ENCODE data around the gene BHMT2.

BHMT2 gene

DNA sequence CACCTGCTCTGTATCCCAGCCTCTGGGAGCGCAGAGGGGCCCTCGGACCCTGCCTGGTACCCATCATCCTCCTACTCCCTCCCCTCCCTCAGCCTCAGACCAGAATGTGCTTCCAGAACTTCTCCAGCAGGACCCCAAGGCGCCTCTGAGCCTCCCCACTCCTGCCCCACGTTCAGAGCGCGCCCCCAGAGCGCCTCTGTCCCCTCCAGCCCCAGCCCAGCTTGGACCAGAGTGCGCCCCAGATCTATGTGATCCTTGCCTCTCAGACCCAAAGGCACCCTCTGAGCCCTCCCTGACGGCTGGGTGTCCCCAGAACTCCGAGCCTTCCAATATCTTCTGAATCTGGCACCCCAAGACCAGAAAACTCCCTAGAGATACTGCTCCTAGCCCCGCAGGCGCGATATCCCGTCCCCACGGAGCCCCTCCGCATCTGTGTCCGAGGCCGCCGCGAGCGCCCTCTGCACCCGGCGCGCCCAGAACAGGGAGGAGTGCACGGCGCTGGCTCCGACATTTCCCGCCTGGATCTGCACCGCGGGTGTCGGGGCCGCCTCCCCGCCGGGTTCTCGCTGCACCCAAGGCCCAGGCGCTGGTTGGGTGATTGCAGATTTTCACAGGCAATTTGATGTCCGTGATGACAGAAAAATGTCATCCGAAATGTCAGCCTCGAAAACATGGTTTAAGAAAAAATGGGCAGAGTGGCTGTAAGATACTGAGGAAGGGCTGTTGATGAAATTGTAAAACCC, 42.6 kb downstream of the BHMT2 start:
- in situ Hi-C loops (cut with HindIII; ENCODE audit: low sequenced_read_pairs) = no loop called here

GRCh38 chr5:79112703-79113058, 43.1 kb downstream of the BHMT2 start:
- in situ Hi-C loops (cut with HindIII; ENCODE audit: low sequenced_read_pairs) = no loop called here

DNA sequence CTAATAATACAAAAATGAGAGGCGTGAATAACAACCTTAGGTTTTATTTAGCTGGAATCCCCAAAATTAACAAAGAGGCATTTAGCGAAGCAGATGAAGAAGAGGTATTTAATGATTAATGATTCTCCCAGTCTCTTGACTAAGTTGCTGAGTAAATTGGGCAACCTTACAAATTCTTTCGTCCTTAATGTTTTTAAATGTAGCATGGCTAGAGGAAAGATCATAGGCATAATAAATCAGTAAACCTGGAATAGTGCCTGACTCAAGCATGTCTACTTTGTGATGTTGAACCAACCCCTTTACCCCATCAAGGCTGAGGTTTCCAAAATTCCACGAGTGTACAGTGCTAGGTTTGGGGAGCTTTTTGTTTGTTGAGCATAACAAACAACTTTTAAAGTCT, 49.9 kb downstream of the BHMT2 start:
- in situ Hi-C loops (cut with HindIII; ENCODE audit: low sequenced_read_pairs) = no loop called here

DNA sequence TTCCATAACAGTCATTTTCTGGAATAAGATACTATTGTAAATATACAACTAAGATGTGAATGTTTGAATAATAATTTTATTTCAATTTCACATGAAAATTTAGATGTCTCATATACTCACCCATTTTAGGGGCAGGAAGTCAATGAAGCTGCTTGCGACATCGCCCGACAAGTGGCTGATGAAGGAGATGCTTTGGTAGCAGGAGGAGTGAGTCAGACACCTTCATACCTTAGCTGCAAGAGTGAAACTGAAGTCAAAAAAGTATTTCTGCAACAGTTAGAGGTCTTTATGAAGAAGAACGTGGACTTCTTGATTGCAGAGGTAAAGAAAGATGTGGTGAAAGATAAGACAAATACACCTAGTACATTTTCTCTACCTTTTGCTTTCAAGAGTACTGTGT, 50.7 kb downstream of the BHMT2 start:
- in situ Hi-C loops (cut with HindIII; ENCODE audit: low sequenced_read_pairs) = no loop called here

DNA sequence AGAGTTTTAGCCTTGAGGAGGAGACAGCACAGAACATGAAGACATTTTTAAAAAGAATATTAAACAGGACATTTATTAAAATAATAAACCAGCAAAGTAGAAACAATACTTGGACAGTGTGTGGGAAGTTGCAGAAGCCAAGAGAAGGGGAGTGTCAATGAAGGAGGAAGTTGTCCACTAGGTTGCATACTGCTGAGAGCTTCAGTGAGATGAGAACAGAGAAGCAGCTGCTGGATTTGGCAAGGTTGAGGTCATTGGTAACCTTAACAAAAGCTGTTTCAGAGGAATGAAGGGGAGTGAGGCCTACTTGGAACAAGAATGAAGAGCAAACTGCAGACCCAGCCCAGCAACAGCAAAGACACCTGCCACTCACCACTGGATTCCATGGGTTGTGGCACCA, 53.4 kb downstream of the BHMT2 start:
- in situ Hi-C loops (cut with HindIII; ENCODE audit: low sequenced_read_pairs) = no loop called here

DNA sequence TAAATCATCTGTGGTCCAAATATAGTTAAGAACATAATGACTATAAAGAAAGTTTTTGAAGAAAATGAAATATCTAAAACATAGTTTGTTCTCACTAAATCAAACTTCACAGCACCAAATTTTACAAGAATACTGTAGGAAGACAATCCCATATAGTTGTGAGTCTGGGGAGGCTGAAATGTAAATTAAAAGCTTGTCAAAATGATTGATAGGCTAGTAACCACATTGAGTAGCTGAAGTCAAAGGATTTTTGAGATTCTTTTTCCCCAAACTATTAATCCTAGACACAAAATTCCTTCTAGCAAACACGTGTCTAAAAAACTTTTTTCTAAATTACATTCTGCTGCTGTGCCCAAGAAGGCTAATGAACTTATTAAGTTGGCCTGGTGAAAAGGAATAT, 55.0 kb downstream of the BHMT2 start:
- in situ Hi-C loops (cut with HindIII; ENCODE audit: low sequenced_read_pairs) = no loop called here

DNA sequence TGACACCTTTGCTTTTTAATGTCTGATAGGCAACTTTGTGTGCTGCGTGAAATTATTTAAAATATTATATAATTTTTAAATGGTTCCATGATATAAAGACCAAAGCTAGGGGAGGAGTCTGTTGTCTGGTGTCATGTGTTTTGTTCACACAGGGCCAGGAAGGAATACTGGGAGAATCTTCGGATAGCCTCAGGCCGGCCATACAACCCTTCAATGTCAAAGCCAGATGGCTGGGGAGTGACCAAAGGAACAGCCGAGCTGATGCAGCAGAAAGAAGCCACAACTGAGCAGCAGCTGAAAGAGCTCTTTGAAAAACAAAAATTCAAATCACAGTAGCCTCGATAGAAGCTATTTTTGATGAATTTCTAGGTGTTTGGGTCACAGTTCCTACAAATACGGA, 61.2 kb downstream of the BHMT2 start:
- in situ Hi-C loops (cut with HindIII; ENCODE audit: low sequenced_read_pairs) = loop anchor here (5.0 kb wide), 1 partner anchor 43 kb away; no protein-coding TSS in a partner anchor

- in situ Hi-C loops (cut with HindIII; ENCODE audit: low sequenced_read_pairs) = loop anchor here (5.0 kb wide), 1 partner anchor 46 kb away; no protein-coding TSS in a partner anchor
Observed at GRCh38 chr5:79133121-79133656, 63.6 kb downstream of the BHMT2 start.

DNA sequence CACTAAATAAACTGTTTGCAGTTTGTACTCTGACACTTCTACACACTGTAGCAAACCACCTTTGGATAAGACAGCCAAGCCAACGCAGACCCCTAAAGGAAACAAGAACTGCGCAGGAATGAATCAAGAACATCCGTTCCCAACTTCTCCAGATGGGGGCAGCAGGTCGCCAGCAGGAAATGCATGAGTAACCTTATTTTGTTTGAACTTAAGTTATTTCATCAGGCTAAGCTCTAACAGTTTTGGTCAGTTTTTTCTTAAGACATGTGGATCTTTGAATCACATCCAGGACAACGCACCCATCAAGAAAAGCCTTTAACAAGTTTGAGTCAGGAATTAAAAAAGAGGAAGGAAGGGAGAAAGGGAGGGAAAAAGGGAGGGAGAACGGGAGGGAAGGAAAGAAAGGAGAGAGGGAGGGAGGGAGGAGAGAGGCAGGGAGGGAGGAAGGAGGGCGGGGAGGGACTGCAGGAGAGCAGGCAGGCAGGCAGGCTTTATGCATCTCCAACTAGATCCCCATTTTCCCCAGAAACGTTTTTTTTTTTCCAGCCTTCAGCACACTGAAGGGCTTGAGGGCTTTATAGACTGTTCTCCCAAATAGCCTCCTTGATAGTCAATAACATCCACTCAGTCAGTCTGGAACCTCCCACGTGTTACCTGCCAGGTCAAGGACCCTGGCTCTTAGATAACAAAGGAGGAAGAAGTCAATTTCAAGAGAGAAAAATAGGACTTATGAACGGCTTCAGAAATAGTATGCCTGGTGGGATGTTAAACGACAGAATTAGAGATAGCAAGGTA, 64.3 kb downstream of the BHMT2 start:
- in situ Hi-C loops (cut with HindIII; ENCODE audit: low sequenced_read_pairs) = loop anchor here (5.0 kb wide), 1 partner anchor 47 kb away; no protein-coding TSS in a partner anchor

DNA sequence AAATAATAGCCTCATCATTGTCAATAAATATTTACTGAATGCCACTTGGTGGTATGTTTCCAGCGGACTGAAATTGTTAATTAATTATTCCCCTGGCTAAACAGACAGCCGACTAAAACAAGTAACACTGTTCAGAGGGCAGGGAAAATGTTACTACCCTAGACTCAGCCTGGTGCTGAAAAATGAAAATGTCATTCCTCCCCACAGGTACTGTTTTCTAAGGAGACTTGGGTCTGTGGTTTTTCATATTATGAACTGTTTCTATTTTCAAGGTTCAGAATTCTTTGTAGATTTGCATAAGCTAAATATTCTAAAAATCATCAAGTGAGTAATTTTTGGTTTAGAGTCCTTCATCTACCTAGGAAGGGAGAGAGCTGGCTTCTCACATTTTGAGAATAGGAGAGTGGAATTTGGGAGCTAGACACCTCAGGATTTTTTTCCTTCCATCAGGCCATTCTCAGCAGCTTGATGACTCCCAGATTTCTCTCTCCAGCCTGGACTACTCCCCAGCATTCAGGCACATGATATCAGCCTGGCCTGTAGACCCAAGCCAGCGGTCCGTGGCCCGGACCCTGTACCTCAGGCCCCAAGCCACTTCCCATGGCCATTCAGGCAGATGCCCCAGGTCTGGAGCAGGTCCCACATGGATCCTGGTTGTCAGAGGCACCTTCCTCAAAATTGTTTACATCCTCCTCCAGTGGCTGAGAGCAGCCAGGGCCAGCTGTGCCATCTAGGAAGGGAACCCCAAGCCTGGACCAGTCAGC, 66.4 kb downstream of the BHMT2 start:
- in situ Hi-C loops (cut with HindIII; ENCODE audit: low sequenced_read_pairs) = no loop called here

DNA sequence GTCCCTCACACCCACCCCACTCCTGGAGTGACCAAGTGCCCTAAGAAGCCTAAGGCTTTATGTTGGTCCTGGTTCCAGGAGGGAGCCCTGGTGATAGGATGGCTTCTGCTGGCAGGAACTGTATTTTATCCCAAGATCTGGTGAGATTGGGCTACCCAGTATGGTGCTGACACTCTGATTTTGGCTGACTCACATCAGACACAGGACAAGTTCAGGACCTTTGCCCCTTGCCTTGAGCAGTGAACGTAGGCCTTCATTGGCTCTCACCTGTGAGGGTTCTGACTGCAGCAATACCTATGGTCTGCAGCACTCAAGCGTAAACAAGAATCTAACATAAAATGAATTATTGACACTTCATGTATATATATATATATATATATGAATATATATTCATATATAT, 67.1 kb downstream of the BHMT2 start:
- in situ Hi-C loops (cut with HindIII; ENCODE audit: low sequenced_read_pairs) = no loop called here

Data from endothelial cell of hepatic sinusoid (primary cell).